GM18502 (cell line): ENCODE data around the gene NOXA1.
"Not testable (repeated sequence)": the region's sequence is repeated elsewhere in the genome, so short reads cannot be mapped to it uniquely, and the experiment has no call there.

Experiments used
- ATAC-seq: cut with Tn5 transposase; IDR thresholded peaks from one replicate; pipeline ENCODE4 v1.9.1; 2021; ENCODE audit warnings: mild to moderate bottlenecking; ENCODE audit not compliant: unreplicated experiment, poor library complexity

NOXA1 gene

GRCh38 chr9:137422604-137423513, at the start of gene NOXA1, which contains the start of gene EXD3:
NOXA1 (plus strand) TSS chr9:137423393; CDS start chr9:137423530, 137 bp downstream.
EXD3 (minus strand) TSS chr9:137423162; CDS start chr9:137395357, 27,805 bp downstream.
- peak; percentile 83 for ATAC-seq

GRCh38 chr9:137373611-137373980, 49.6 kb upstream of the NOXA1 start:
- no peak for ATAC-seq

GRCh38 chr9:137374131-137374845, 48.9 kb upstream of the NOXA1 start:
- ATAC-seq = no peak

GRCh38 chr9:137375321-137376058, 47.7 kb upstream of the NOXA1 start:
- ATAC-seq = no peak

GRCh38 chr9:137376386-137376785, 46.8 kb upstream of the NOXA1 start:
- no peak for ATAC-seq

- not testable (repeated sequence) for ATAC-seq
Observed at GRCh38 chr9:137378688-137379410, 44.3 kb upstream of the NOXA1 start.

GRCh38 chr9:137379761-137380161, 43.4 kb upstream of the NOXA1 start:
- no peak for ATAC-seq

- ATAC-seq = no peak
Observed at GRCh38 chr9:137380171-137380570, 43.0 kb upstream of the NOXA1 start.

- ATAC-seq = no peak
Observed at GRCh38 chr9:137380606-137381005, 42.6 kb upstream of the NOXA1 start.

- ATAC-seq = no peak
Observed at GRCh38 chr9:137381501-137382443, 41.4 kb upstream of the NOXA1 start.

- no peak for ATAC-seq
Observed at GRCh38 chr9:137382444-137383080, 40.6 kb upstream of the NOXA1 start.

- no peak for ATAC-seq
Observed at GRCh38 chr9:137383081-137383783, 40.0 kb upstream of the NOXA1 start.

- ATAC-seq = no peak
Observed at GRCh38 chr9:137383784-137384756, 39.1 kb upstream of the NOXA1 start.

- ATAC-seq = no peak
Observed at GRCh38 chr9:137385061-137385655, 38.0 kb upstream of the NOXA1 start.

GRCh38 chr9:137386507-137387113, 36.6 kb upstream of the NOXA1 start:
- ATAC-seq = not testable (repeated sequence)
